ENCODE results near the gene DEFB129.
"Not testable (repeated sequence)": the region's sequence is repeated elsewhere in the genome, so short reads cannot be mapped to it uniquely, and the experiment has no call there.

The DEFB129 gene

DNA sequence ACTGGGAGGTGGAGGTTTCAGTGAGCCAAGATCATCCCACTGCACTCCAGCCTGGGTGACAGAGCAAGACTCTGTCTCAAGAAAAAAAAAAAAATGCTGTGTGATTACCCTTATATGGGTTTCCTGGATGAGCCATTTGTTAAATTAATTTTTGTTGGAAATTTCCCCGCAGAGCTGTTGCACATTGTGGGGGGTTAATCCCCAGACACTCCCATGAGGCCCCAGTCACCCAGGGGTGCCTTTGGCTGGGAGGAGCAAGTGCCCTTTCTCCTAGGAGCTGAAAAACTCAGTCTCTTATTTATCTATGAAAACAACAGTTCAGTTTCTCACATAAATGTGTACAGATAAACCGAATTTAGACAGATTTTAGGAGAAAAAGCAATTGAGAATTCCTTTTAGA, 25.7 kb downstream of the DEFB129 start:
- DNase-seq (ENCODE audit: low read depth, low spot score) = no peak

DNA sequence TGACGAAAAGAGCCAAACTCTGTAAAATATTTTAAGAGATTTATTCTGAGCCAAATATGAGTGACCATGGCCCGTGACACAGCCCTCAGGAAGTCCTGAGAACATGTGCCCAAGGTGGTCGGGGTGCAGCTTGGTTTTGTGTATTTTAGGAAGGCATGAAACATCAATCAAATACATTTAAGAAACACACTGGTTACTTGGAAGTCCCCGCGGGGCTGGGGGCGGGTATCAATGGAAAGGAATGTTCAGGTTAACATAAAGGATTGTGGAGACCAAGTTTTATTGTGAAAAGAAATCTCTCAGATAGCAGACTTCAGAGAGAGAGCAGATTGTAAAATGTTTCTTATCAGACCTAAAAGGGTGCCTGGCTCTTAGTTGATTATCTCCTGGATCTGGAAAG, 26.4 kb downstream of the DEFB129 start:
- DNase-seq (ENCODE audit: low read depth, low spot score) = not testable (repeated sequence)

DNA sequence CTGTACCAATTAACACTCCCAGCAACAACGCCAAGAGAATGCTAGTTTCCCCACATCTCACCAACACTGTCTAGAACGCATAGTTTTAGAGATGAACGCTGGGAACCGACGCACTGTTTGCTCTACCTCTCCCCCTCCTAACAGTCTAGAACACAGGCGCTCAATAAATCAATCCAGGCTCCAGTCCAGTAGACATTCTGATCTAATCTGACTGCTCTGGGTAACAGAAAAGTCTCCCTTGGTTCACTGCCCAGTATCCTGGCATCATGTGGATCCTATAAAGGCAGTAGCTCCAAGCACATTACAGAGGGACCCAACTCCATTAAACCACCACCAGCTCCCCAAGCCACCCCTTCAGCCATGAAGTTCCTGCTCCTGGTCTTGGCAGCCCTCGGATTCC, 30.4 kb downstream of the DEFB129 start, which contains the start of gene DEFB132:
Gene DEFB132, plus strand, starts transcription at position 306 of the 400 bp plus-strand sequence. Its CDS starts 55 bp downstream, at position 361.
- DNase-seq (ENCODE audit: low read depth, low spot score) = no peak

DNA sequence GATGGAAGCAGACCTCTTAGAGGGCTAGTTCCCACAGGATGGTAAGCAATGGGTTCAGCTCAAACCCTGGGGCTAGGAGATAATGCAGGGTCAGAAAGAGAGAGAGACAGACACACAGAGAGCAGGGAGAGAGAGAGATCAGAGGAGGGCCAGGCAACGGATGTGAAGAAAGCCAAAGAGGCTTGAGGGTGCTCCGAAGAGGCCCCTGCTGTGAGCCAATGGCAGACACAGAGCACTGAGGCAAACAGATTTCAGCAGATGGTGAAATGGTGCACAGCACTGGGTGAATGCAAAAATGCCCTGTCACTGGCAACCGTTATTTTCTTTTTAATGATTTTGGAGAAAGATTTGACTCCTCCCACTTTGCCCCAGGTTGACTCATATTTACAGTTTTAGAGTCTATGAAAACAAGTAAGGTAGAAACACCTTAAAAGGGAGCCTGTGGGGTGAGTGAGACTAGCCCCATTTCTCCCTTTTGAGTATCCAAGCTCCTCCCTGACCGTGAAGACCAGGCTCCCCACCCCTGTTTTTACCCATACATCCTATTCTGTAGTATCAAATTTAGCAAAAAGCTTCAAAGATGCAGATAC, 31.3 kb downstream of the DEFB129 start:
- DNase-seq (ENCODE audit: low read depth, low spot score) = no peak

GRCh38 chr20:258963-259362, 31.9 kb downstream of the DEFB129 start:
- no peak for DNase-seq (ENCODE audit: low read depth, low spot score)

DNA sequence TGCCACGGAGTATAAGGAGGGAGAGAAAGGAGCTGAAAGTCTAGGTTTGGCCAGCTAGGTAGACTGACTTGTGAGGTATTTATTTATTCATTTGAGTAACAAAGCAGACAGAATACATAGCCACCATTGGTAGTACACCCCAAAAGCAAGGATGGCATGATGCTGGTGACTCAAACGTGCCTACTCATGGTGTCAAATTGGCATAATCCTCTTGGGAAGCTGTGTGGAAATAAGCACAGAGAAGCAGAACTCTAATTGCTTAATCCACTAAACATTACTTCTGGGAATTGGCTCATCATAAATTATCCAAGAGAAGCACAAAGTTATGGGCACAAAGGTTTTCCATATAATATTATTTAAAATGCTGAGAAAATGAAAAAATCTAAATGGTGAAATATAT, 32.9 kb downstream of the DEFB129 start:
- no peak for DNase-seq (ENCODE audit: low read depth, low spot score)

DNA sequence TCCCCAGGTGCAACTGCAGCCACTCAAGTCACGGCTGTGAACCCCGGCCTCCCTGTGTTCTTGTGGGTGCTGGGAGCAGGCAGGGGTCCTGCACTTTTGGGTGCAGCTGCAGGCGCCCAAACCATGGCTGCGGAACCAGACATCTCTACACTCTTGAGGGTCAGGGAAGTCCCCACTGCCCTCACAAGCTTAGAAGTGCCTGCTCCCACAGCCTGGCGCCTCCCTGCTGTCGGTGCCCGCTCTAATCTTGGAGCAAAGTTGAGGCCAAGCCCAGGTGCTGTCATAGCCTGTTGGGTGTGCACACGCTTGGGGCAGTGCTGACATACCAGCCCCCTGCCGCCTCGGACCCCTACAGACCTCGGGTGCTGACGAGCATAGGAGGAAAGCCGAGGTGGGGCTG, 36.6 kb downstream of the DEFB129 start:
- no peak for DNase-seq (ENCODE audit: low read depth, low spot score)

GRCh38 chr20:266596-267562, 39.8 kb downstream of the DEFB129 start:
- DNase-seq (ENCODE audit: low read depth, low spot score) = no peak

- DNase-seq (ENCODE audit: low read depth, low spot score) = no peak
These were observed 43.5 kb downstream of the DEFB129 start for GRCh38 chr20:270517-270916.

DNA sequence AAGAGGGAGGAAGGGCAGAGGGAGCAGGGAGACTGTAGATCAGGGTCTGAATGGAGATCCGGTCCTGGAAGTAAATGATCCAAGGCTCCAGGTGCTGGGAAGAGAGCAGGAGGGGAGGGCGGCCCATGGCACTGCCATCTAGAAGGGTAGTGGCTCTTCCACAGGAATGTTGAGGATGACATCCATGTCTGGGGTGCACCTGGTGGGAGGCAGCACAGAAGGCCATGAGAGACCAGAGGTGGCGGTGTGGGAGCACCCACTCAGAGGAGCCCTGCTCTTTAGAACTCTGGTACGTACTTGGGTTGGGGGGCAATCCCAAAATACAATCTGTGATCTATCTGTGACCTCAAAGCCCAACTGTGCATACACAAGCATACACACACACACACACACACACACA, 44.0 kb downstream of the DEFB129 start:
- no peak for DNase-seq (ENCODE audit: low read depth, low spot score)

GRCh38 chr20:271528-271927, 44.5 kb downstream of the DEFB129 start:
- no peak for DNase-seq (ENCODE audit: low read depth, low spot score)

GRCh38 chr20:272718-273117, 45.7 kb downstream of the DEFB129 start:
- no peak for DNase-seq (ENCODE audit: low read depth, low spot score)

DNA sequence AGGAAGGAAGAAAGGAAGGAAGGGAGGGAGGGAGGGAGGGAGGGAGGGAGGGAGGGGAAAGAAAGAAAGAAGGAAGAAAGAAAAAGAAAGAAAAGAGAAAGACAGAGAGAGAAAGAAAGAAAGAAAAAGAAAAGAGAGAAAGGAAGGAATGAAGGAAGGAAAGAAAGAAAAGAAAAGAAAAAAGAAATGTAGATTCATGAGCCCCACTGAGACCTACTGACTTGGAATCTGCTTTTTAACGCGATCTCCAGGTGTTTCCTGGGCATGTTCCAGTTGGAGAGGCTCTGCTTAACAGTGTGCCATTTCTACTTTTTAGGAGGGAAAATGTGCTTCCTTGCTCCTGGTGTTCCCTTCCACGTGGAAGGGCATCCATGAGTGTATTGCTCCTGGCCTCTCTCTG, 46.8 kb downstream of the DEFB129 start:
- no peak for DNase-seq (ENCODE audit: low read depth, low spot score)

DNA sequence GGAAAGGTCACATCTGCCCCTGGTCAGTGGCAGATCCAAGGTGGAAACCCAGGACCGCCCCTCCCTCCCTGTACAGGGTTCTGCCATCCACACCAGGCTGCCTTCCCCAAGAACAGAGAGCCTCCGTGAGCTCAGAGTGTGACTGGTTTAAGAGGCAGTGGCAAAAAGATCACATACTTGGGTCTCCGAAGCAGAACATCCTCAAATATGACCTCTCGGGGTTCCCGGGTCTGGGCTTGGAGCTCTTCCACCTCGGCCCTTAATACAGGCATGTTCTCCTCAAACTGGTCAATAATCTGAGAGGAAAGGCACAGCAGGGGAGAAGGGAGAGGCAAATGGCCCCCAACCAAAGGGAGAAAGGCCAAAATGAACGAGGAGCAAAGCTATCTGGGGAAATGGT, 48.7 kb downstream of the DEFB129 start:
- no peak for DNase-seq (ENCODE audit: low read depth, low spot score)

DNA sequence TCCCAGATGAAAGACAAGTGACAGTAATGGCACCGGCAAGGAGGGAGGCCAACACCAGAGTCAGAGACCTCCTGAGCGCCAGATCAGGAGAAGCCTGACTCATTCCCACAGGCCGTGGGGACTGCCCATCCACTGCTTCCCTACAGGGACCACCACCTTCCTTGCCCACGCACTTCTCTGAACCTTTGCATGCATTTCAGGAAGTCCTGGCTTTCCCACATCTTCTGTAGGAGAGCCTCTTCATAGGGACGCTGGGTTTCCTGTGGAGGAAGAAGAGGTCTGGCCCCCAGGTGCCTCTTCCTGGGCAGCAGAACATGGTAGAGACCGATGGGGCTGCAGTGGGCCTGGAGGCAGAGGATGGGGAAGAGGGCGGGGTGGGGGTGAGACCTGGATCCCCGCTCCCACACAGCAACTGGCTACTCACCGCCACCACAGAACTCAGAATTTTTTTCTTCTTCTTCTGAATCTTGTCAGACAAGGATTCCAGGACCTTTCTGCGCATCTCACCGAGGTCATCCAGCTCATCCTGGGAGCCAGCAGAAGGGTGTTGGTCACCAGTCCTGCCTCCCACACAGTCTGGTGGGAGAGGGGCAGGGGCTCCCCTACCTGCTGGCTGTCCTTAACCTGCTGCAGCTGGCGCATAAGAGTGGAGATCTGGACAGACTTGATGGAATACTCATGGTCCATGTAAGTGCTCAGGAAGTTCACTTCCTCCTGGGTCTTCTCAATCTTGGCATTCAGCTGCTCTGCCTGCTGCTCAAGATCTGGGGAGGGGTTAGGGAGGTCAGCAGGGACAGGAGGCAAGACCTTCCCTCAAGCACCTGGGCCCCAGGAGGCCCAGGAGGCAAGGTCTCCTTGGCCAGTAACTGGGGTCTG, 49.8 kb downstream of the DEFB129 start:
- no peak for DNase-seq (ENCODE audit: low read depth, low spot score)

DNA sequence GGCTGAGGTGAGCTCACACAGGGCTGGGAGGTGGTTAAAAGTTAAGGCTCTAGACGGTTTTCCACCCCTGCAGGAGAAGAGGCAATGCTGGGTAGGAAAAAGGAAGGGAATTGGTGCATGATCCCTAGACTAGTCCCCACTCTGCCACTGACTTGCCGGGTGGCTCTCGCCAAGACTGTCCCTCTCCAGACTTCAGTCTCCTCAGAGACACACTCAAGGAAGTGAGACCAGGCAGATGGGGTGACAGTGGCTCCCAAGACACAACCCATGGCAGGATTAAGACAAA, 50.4 kb downstream of the DEFB129 start:
- DNase-seq (ENCODE audit: low read depth, low spot score) = no peak

DNA sequence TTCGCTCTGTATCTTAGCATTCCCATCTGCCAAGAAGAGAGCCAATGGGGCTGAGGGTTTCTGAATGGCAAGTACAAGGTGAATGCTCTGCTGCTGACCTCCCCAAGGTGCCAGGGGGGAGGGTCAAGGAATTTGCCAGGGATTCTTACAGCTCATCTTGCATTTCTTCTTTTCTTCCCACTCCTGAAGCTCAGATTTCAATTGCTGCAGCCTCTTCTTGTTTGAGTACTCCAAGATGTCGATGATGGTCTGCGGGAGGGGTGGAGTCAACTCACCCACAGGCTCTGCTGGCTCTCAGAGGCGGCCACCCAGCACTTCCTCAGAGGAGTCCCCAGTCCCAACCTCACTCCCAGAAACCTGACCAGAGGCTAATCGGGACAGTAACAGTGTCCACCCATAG, 51.1 kb downstream of the DEFB129 start:
- DNase-seq (ENCODE audit: low read depth, low spot score) = no peak

DNA sequence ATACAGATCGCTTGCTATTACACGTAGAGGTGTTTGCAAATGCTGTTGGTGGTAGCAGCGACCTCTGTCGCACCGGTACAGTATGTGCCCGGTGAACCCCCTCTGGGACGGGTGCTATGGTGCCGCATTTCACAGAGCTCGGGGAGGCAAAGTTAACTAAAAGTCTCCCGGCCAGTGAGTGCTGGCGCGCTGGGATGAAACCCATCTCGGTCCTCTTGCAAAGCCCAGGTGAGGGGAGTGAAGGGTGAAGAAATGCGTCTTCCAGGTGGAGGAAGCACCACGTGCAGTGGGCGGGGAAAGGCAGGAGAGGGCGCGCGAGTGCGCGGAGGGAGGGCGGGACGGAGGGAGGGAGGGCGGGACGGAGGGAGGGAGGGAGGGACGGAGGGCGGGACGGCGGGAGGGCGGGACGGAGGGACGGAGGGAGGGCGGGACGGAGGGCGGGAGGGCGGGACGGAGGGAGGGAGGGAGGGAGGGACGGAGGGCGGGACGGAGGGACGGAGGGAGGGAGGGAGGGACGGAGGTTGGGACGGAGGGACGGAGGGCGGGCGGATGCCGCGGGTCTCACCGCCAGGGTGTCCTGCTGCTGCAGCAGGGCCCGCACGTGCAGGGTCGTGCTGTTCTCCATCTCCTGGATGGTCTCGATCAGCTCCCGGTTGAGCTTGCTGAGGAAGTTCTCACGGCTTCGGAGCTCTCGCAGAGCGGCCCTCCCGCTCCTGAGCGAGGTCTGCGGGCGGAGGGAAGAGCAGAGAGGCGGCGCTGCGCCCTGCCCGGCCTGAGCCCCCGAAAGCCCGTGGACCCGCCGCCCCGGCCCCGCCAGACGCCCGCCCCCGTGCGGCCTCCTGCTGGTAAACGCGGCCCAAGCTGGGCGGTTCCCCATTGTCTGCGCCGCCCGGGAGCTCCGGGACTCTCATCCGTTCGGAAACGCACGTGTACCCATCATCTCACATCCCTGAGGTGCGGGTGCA, 51.8 kb downstream of the DEFB129 start:
- DNase-seq (ENCODE audit: low read depth, low spot score) = peak; percentile 15
